ENCODE data around the gene LAMA2. TPM values are rescaled to one million over a fixed set of nuclear protein-coding genes. Genes with fewer than 3 reads are reported as not detected.

Gene LAMA2
- total and polyA plus RNA-seq, 2 experiments from 2014 or later, result 0.91 to 6.4 TPM

GRCh38 chr6:128963561-128963960 is 80.6 kb downstream of the LAMA2 start (continued):
- TF ChIP-seq ZNF462 (CRISPR knock-in tag; IDR thresholded peaks at IDR 0.05), result no peak
- TF ChIP-seq CTCF (conservative IDR thresholded peaks at IDR 0.05; ENCODE audit: low read depth in 2 of 2), result no peak
- TF ChIP-seq NANOG (IDR thresholded peaks at IDR 0.05; ENCODE audit: borderline replicate concordance), result no peak
- TF ChIP-seq EZH2phosphoT487 (IDR thresholded peaks at IDR 0.05; ENCODE audit: unreplicated experiment), result no peak
- no peak for TF ChIP-seq ETS1 (IDR thresholded peaks at IDR 0.05)
- no peak for TF ChIP-seq POLR2AphosphoS5 (IDR thresholded peaks at IDR 0.05; ENCODE audit: low read depth)
- no peak for TF ChIP-seq JUNB (IDR thresholded peaks at IDR 0.05; ENCODE audit: unreplicated experiment)
